Measurements from ENCODE around the gene TTLL3. TPM values are rescaled to one million over a fixed set of nuclear protein-coding genes. Genes with fewer than 3 reads are reported as not detected.

Gene TTLL3
- total and polyA plus RNA-seq, 2 of the 13 experiments (the other 11 are each of a cell fraction or from before 2014, with no cell fraction given), result 9.5 to 51.2 TPM

DNA sequence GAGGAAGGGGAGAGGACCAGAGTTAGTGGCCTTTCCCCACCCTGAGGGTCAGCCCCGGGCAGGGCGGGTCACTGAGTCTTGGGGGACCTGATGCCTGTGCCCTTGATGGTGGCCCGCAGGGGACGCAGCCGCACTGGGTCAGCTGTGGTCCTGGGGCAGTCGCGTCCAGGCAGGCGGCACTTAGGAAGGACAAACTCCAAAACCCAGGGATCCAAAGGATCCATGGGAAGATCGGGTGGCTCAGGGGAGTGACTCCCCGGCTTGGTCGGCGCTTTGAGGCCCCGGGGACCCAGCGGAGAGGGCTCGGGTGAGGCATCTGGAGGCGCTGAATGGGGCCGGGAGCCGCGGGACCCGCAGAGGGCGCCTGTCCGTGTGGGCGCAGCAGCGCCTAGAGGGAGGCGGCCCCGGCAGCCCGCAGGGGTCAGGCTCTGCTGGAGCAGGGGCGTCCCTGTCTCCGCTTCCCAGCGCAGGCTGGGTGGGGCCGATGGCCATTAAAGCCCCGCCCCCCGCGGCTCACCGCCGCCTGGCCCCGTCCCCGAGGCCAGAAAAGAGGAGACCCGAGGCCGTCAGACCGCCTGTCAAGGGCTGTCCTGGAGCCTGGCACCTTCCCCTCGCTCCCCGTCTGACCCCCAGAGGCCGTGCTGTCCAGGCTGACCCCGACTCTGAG lies 52.5 kb downstream of the TTLL3 start (continued):
- TF ChIP-seq, protein P1, sequence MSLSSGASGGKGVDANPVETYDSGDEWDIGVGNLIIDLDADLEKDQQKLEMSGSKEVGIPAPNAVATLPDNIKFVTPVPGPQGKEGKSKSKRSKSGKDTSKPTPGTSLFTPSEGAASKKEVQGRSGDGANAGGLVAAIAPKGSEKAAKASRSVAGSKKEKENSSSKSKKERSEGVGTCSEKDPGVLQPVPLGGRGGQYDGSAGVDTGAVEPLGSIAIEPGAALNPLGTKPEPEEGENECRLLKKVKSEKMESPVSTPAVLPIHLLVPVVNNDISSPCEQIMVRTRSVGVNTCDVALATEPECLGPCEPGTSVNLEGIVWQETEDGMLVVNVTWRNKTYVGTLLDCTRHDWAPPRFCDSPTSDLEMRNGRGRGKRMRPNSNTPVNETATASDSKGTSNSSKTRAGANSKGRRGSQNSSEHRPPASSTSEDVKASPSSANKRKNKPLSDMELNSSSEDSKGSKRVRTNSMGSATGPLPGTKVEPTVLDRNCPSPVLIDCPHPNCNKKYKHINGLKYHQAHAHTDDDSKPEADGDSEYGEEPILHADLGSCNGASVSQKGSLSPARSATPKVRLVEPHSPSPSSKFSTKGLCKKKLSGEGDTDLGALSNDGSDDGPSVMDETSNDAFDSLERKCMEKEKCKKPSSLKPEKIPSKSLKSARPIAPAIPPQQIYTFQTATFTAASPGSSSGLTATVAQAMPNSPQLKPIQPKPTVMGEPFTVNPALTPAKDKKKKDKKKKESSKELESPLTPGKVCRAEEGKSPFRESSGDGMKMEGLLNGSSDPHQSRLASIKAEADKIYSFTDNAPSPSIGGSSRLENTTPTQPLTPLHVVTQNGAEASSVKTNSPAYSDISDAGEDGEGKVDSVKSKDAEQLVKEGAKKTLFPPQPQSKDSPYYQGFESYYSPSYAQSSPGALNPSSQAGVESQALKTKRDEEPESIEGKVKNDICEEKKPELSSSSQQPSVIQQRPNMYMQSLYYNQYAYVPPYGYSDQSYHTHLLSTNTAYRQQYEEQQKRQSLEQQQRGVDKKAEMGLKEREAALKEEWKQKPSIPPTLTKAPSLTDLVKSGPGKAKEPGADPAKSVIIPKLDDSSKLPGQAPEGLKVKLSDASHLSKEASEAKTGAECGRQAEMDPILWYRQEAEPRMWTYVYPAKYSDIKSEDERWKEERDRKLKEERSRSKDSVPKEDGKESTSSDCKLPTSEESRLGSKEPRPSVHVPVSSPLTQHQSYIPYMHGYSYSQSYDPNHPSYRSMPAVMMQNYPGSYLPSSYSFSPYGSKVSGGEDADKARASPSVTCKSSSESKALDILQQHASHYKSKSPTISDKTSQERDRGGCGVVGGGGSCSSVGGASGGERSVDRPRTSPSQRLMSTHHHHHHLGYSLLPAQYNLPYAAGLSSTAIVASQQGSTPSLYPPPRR (CRISPR knock-in tag; IDR thresholded peaks at IDR 0.05; ENCODE audit: borderline replicate concordance), result peak; percentile 49; the same call in 1 of the 2 replicates
- TF ChIP-seq ZNF747 (CRISPR knock-in tag; IDR thresholded peaks at IDR 0.05; ENCODE audit: borderline replicate concordance) (peak; percentile 67; the same call in 1 of the 2 replicates), ZNF382 (CRISPR knock-in tag; IDR thresholded peaks at IDR 0.05; ENCODE audit: borderline replicate concordance) (no peak), SYNCRIP (IDR thresholded peaks at IDR 0.05; ENCODE audit: insufficient read depth, low read depth, low read length) (no peak), ZNF605 (CRISPR knock-in tag; IDR thresholded peaks at IDR 0.05) (peak; percentile 46; the same call in 1 of the 2 replicates), ZNF263 (CRISPR knock-in tag; IDR thresholded peaks at IDR 0.05) (no peak), DNMT1 (CRISPR knock-in tag; IDR thresholded peaks at IDR 0.05) (no peak), ZNF430 (CRISPR knock-in tag; IDR thresholded peaks at IDR 0.05) (peak; percentile 47; the same call in 1 of the 2 replicates), AGO2 (optimal IDR thresholded peaks at IDR 0.05; ENCODE audit: low read depth, low read length) (no peak), SMAD1 (CRISPR knock-in tag; IDR thresholded peaks at IDR 0.05; ENCODE audit: borderline replicate concordance, low read depth) (peak; percentile 84; the same call in 1 of the 2 replicates), FOXJ3 (CRISPR knock-in tag; IDR thresholded peaks at IDR 0.05; ENCODE audit: borderline replicate concordance) (no peak), SMARCC2 (IDR thresholded peaks at IDR 0.05) (no peak), ZNF34 (CRISPR knock-in tag; IDR thresholded peaks at IDR 0.05; ENCODE audit: borderline replicate concordance) (no peak)
- TF ChIP-seq, protein P2, sequence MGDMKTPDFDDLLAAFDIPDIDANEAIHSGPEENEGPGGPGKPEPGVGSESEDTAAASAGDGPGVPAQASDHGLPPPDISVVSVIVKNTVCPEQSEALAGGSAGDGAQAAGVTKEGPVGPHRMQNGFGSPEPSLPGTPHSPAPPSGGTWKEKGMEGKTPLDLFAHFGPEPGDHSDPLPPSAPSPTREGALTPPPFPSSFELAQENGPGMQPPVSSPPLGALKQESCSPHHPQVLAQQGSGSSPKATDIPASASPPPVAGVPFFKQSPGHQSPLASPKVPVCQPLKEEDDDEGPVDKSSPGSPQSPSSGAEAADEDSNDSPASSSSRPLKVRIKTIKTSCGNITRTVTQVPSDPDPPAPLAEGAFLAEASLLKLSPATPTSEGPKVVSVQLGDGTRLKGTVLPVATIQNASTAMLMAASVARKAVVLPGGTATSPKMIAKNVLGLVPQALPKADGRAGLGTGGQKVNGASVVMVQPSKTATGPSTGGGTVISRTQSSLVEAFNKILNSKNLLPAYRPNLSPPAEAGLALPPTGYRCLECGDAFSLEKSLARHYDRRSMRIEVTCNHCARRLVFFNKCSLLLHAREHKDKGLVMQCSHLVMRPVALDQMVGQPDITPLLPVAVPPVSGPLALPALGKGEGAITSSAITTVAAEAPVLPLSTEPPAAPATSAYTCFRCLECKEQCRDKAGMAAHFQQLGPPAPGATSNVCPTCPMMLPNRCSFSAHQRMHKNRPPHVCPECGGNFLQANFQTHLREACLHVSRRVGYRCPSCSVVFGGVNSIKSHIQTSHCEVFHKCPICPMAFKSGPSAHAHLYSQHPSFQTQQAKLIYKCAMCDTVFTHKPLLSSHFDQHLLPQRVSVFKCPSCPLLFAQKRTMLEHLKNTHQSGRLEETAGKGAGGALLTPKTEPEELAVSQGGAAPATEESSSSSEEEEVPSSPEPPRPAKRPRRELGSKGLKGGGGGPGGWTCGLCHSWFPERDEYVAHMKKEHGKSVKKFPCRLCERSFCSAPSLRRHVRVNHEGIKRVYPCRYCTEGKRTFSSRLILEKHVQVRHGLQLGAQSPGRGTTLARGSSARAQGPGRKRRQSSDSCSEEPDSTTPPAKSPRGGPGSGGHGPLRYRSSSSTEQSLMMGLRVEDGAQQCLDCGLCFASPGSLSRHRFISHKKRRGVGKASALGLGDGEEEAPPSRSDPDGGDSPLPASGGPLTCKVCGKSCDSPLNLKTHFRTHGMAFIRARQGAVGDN (CRISPR knock-in tag; IDR thresholded peaks at IDR 0.05), result peak; percentile 83
- TF ChIP-seq, protein P3, sequence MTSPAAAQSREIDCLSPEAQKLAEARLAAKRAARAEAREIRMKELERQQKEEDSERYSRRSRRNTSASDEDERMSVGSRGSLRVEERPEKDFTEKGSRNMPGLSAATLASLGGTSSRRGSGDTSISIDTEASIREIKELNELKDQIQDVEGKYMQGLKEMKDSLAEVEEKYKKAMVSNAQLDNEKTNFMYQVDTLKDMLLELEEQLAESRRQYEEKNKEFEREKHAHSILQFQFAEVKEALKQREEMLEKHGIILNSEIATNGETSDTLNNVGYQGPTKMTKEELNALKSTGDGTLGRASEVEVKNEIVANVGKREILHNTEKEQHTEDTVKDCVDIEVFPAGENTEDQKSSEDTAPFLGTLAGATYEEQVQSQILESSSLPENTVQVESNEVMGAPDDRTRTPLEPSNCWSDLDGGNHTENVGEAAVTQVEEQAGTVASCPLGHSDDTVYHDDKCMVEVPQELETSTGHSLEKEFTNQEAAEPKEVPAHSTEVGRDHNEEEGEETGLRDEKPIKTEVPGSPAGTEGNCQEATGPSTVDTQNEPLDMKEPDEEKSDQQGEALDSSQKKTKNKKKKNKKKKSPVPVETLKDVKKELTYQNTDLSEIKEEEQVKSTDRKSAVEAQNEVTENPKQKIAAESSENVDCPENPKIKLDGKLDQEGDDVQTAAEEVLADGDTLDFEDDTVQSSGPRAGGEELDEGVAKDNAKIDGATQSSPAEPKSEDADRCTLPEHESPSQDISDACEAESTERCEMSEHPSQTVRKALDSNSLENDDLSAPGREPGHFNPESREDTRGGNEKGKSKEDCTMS (CRISPR knock-in tag; conservative IDR thresholded peaks at IDR 0.05), result no peak
- TF ChIP-seq, protein P4, sequence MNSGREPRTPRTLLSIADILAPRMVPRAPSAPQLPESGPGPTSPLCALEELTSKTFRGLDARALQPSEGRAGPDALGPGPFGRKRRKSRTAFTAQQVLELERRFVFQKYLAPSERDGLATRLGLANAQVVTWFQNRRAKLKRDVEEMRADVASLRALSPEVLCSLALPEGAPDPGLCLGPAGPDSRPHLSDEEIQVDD (CRISPR knock-in tag; IDR thresholded peaks at IDR 0.05; ENCODE audit: borderline replicate concordance), result no peak

All from HepG2 (cell line).